ENCODE measurements around the gene LMBR1L. TPM values are rescaled to one million over a fixed set of nuclear protein-coding genes. Genes with fewer than 3 reads are reported as not detected.

Gene LMBR1L
- total and polyA plus RNA-seq, 2 of the 13 experiments (the other 11 are each of a cell fraction or from before 2014, with no cell fraction given): 12.2 to 65.9 TPM

DNA sequence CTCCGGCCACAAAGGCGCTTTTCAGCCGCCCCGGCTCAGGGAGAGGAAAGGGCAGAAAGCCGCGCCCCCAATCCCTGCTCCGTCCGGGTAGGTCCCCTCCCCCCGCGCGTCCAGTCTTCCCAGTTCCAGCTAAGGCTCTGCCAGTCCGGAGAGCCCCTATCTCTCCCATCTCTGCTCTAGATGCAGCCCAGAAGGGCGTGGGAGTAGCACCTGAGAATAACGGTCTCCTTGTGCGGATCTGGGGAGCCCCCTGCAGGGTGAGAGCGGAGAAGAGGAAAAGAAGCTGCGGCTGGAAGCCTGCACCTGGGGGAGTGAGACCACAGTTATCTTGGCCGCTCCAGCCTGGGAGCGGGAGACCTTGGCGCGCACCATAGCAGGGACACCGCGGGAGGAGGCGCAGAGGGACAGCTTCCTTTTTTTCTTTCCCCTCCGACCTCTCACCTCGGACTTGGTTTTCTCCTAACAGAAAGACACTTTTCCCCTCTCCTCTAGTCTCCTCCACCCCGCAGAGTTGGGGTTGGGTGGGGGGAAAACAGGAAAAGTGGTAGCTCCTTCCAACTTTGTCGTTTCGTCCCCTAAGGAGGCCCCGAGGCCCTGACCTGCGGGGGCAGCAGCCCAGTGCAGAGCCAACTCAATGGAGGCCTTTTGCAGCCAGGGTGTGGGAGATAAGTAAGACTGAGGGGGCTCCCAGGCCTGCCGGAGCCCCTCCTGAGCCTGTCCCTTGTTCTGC is 18.4 kb downstream of the LMBR1L start (continued):
- TF ChIP-seq ETV5 (CRISPR knock-in tag; IDR thresholded peaks at IDR 0.05; ENCODE audit: borderline replicate concordance) (0 out of 2 replicates have a peak, but pooled peaks have one; percentile 8), GATAD2A (CRISPR knock-in tag; IDR thresholded peaks at IDR 0.05) (0 out of 2 replicates have a peak, but pooled peaks have one; percentile 13), ELF3 (CRISPR knock-in tag; IDR thresholded peaks at IDR 0.05) (no peak), GABPB1 (CRISPR knock-in tag; IDR thresholded peaks at IDR 0.05) (peak; percentile 33; the same call in 1 of the 2 replicates), RAD21 (CRISPR knock-in tag; IDR thresholded peaks at IDR 0.05) (peak; percentile 15; the same call in 1 of the 2 replicates)

DNA sequence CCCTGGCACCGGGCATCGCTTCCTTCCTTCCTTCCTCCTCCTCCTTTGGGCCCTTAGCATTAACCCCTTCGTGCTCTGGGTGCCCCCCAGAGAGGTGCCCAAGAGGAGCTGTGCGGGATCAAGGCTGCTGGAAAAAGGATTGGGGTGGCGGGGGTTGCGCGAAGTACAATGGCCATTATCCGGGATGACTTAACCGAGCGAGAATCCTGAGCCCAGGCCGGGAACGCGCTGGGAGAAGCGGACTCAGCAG is 18.9 kb downstream of the LMBR1L start:
- BruUV-seq (replicated peaks): no TSS peak
- Histone ChIP-seq H3K27ac (ENCODE audit: extremely low read length, insufficient read depth, low read length) (no peak overlapping the region), H4K20me1 (ENCODE audit: insufficient read depth, low read length) (no peaks in the 10 kb centered on the region), H3K4me1 (ENCODE audit: insufficient read depth, low read length) (peaks cover 52% of the 10 kb centered on the region), H3K4me2 (ENCODE audit: low read depth, low read length) (peak overlapping the region; percentile 94), H3K27me3 (ENCODE audit: control insufficient read depth in 1 of 2, insufficient read depth in 2 of 2, low read length in 2 of 2) (peaks cover 12 to 70% of the 10 kb centered on the region in 2 experiments; a peak in 4 of 5 replicates), H3K9ac (ENCODE audit: insufficient read depth, low read depth, low read length) (no peak overlapping the region), H3K36me3 (replicated peaks in 1 of 2; ENCODE audit: control insufficient read depth in 1 of 2, insufficient read depth in 2 of 2, low read length in 2 of 2) (no peaks in the 10 kb centered on the region), H3K4me3 (replicated peaks in 1 of 3; ENCODE audit: insufficient read depth in 1 of 3, low read depth in 2 of 3, low read length in 3 of 3) (peak overlapping the region; percentile 39 to 70 (median 50); a peak in 5 of 6 replicates), H2AFZ (ENCODE audit: low read length) (no peak overlapping the region), H3K9me3 (ENCODE audit: low read length) (no peaks in the 10 kb centered on the region), H3K79me2 (ENCODE audit: insufficient read depth, low read length) (no peaks in the 10 kb centered on the region)
- in situ Hi-C loops (cut with HindIII; ENCODE audit: extremely low pct_ligation_motif_present, low pct_unique_long_range_greater_than_20kb) (no loop called here), intact Hi-C loops (cut with micrococcal nuclease; ENCODE audit: unreplicated experiment) (no loop called here)
- 2% methylated on average over 14 of the region's 14 CpGs for WGBS (ENCODE audit: low lambda C conversion rate)
- no peak for TF ChIP-seq SOX13 (IDR thresholded peaks at IDR 0.05)
- 0 out of 4 replicates have a peak, but pooled peaks of 1 of the 2 experiments have one; percentile 1 for TF ChIP-seq SOX13 (CRISPR knock-in tag; conservative IDR thresholded peaks at IDR 0.05 in 1 of 2, IDR thresholded peaks at IDR 0.05 in 1 of 2)
- no peak for TF ChIP-seq ZNF367 (CRISPR knock-in tag; IDR thresholded peaks at IDR 0.05; ENCODE audit: borderline replicate concordance)
- no peak for TF ChIP-seq TEAD3 (CRISPR knock-in tag; optimal IDR thresholded peaks at IDR 0.05; ENCODE audit: borderline replicate concordance)
- TF ChIP-seq ZNF652 (CRISPR knock-in tag; IDR thresholded peaks at IDR 0.05; ENCODE audit: borderline replicate concordance, low read depth): peak; percentile 75
- peak; percentile 36; the same call in 1 of the 2 replicates for TF ChIP-seq HDAC1 (CRISPR knock-in tag; IDR thresholded peaks at IDR 0.05)
- no peak for TF ChIP-seq STAT5B (CRISPR knock-in tag; IDR thresholded peaks at IDR 0.05)
- TF ChIP-seq, protein P1, sequence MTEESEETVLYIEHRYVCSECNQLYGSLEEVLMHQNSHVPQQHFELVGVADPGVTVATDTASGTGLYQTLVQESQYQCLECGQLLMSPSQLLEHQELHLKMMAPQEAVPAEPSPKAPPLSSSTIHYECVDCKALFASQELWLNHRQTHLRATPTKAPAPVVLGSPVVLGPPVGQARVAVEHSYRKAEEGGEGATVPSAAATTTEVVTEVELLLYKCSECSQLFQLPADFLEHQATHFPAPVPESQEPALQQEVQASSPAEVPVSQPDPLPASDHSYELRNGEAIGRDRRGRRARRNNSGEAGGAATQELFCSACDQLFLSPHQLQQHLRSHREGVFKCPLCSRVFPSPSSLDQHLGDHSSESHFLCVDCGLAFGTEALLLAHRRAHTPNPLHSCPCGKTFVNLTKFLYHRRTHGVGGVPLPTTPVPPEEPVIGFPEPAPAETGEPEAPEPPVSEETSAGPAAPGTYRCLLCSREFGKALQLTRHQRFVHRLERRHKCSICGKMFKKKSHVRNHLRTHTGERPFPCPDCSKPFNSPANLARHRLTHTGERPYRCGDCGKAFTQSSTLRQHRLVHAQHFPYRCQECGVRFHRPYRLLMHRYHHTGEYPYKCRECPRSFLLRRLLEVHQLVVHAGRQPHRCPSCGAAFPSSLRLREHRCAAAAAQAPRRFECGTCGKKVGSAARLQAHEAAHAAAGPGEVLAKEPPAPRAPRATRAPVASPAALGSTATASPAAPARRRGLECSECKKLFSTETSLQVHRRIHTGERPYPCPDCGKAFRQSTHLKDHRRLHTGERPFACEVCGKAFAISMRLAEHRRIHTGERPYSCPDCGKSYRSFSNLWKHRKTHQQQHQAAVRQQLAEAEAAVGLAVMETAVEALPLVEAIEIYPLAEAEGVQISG (CRISPR knock-in tag; IDR thresholded peaks at IDR 0.05): no peak
- ChIA-PET CTCF (ENCODE audit: low intra/inter-chr PET ratio, low total read pairs) (no interaction called here), POLR2A (interaction anchor here (0.9 to 2.0 kb wide), 3 partner anchors 18 to 38 kb away, joined by 4 to 5 read pairs (median 5); no protein-coding TSS in a partner anchor)
- ATAC-seq (no peak), DNase-seq (ENCODE audit: low spot score) (no peak), FAIRE-seq (no peak)
